ENCODE results near the gene DOCK8. TPM values are rescaled to one million over a fixed set of nuclear protein-coding genes. Genes with fewer than 3 reads are reported as not detected.
"Not testable (repeated sequence)": the region's sequence is repeated elsewhere in the genome, so short reads cannot be mapped to it uniquely, and the experiment has no call there.

Gene DOCK8
- total RNA-seq, 1 donor from 2014 or later: 3.8 TPM

DNA sequence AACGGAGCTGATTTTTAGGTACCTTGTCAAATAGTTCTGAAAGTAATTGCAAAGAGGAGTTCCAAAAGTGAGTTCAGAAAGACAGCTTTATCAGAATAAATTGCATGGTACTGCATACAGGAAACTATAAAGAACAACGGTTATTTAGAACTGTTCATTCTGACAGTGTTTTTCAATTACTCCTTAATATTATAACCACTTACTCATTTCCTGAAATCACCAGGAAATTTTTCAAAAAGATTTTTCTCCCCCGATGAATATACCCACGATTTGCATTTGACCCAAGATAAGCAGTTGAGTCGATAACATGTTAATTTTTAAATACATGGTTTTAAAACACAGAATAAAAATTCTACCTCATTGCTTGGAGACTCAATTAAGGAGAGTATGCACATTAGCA is 9.4 kb downstream of the DOCK8 start:
- Histone ChIP-seq H3K4me3 (ENCODE audit: low read depth, low read length) (no peak overlapping the region), H3K36me3 (ENCODE audit: control insufficient read depth, insufficient read depth, low read length) (no peaks in the 10 kb centered on the region), H3K27me3 (ENCODE audit: control insufficient read depth, insufficient read depth, low read length) (no peaks in the 10 kb centered on the region)
- DNase-seq (ENCODE audit: low read depth): no peak
- TF ChIP-seq, protein P1, sequence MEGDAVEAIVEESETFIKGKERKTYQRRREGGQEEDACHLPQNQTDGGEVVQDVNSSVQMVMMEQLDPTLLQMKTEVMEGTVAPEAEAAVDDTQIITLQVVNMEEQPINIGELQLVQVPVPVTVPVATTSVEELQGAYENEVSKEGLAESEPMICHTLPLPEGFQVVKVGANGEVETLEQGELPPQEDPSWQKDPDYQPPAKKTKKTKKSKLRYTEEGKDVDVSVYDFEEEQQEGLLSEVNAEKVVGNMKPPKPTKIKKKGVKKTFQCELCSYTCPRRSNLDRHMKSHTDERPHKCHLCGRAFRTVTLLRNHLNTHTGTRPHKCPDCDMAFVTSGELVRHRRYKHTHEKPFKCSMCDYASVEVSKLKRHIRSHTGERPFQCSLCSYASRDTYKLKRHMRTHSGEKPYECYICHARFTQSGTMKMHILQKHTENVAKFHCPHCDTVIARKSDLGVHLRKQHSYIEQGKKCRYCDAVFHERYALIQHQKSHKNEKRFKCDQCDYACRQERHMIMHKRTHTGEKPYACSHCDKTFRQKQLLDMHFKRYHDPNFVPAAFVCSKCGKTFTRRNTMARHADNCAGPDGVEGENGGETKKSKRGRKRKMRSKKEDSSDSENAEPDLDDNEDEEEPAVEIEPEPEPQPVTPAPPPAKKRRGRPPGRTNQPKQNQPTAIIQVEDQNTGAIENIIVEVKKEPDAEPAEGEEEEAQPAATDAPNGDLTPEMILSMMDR (IDR thresholded peaks at IDR 0.05; ENCODE audit: insufficient read depth, low read length, poor library complexity, severe bottlenecking): no peak

DNA sequence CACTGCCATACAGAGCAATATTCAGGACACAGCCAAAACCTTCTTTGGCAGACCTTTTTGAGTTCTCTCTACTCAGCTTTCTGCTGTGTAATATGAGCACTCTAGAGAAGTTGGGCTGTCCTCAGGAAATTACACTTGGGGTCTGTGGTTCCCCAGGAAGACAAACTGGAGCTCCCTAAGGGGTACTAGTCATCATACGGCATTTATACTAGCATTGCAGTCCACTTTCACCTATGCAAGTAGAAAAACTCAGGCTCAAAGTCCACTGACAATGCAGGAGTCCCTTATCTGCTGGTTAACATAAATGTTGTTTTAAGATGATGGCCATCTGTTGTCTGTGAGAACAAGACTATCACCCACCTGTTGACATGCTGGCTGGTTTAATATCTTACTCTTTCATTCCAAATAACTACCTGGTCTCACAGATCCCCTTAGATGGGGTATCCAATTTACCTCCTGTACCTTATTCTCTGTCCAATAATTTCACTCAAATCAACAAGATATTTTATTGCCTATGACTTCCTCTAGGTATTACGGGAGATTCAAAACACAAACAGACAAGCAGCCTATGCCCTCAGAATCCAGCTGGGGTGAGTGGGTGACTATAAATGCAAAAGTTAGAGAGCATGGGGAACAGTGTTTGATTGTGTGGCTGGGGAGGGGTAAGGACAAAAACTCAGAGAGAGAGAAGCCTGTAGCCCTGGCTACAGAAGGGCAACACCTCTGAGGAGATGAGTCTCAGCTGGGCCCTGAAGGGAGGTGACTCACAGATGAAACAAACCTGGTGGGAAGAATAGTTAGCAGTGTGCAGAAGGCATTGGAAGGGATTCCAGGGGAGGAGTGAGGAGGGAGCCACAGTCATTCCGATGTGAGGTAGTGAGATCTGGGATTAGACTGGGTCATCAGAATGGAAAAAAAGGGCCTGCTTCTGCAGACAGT is 10.2 kb downstream of the DOCK8 start:
- no peaks in the 10 kb centered on the region for H3K27me3 ChIP-seq (ENCODE audit: control insufficient read depth, insufficient read depth, low read length)
- TF ChIP-seq, protein P1 (IDR thresholded peaks at IDR 0.05; ENCODE audit: insufficient read depth, low read length, poor library complexity, severe bottlenecking): no peak
- H3K36me3 ChIP-seq (ENCODE audit: control insufficient read depth, insufficient read depth, low read length): no peaks in the 10 kb centered on the region
- no peak overlapping the region for H3K4me3 ChIP-seq (ENCODE audit: low read depth, low read length)
- no peak for DNase-seq (ENCODE audit: low read depth)

DNA sequence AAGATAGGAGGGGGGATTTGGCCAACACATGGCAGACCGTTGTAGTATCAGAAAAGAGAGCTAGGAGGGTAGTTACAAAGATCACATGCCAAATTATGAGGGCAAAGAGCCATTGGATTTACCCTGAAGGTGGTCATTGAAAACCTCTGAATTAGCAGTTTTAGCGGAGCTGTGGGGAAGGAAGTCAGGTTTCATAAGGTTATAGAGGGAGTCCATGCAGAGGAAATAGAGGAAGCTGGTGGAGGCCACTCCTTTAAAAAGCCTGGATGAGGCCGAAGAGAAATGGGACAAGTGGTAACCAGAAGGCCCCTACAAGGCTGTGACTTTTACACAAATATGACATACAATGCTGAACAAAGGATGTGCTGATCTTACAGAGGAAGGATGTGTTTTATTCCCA is 13.2 kb downstream of the DOCK8 start:
- H3K4me3 ChIP-seq (ENCODE audit: low read depth, low read length): no peak overlapping the region
- H3K27me3 ChIP-seq (ENCODE audit: control insufficient read depth, insufficient read depth, low read length): no peaks in the 10 kb centered on the region
- TF ChIP-seq, protein P1 (IDR thresholded peaks at IDR 0.05; ENCODE audit: insufficient read depth, low read length, poor library complexity, severe bottlenecking): no peak
- no peak for DNase-seq (ENCODE audit: low read depth)
- no peaks in the 10 kb centered on the region for H3K36me3 ChIP-seq (ENCODE audit: control insufficient read depth, insufficient read depth, low read length)

DNA sequence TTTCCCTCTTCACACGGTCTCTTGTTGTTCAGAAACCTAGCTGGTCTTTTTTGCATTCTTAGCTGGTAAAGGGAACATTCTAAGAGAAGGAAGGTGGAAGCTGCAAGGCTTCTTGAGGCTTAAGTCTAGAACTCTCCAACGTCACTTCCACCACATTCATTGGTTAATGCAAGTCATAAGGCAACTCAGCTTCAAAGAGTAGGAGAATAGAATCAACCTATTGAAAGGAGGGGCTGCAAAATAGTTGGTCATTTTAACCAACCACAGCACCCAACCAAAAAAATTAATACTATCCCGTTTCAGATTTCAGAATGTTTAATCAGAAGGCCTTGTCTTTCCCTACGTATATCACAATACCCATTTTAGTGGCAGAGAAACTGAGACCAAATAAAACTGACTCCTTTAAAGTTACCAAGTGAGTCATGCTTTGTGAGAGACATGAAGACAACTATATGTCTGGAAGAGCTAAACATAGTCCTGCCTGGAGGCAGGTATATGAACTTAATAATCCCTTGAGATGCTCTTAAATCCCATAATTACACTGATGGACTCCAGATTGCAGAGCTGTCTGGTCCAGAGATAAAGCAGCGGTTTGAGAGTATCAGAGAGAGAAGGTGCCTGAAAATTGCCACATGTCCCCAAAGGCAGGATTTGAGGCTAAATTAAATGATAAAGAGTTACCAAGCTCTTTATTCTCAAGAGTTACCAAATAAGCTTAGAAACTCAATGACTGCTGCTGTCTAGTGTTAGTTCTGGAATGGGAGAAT is 14.4 kb downstream of the DOCK8 start:
- H3K36me3 ChIP-seq (ENCODE audit: control insufficient read depth, insufficient read depth, low read length): no peaks in the 10 kb centered on the region
- no peak for DNase-seq (ENCODE audit: low read depth)
- TF ChIP-seq, protein P1 (IDR thresholded peaks at IDR 0.05; ENCODE audit: insufficient read depth, low read length, poor library complexity, severe bottlenecking): no peak
- no peak overlapping the region for H3K4me3 ChIP-seq (ENCODE audit: low read depth, low read length)
- no peaks in the 10 kb centered on the region for H3K27me3 ChIP-seq (ENCODE audit: control insufficient read depth, insufficient read depth, low read length)

DNA sequence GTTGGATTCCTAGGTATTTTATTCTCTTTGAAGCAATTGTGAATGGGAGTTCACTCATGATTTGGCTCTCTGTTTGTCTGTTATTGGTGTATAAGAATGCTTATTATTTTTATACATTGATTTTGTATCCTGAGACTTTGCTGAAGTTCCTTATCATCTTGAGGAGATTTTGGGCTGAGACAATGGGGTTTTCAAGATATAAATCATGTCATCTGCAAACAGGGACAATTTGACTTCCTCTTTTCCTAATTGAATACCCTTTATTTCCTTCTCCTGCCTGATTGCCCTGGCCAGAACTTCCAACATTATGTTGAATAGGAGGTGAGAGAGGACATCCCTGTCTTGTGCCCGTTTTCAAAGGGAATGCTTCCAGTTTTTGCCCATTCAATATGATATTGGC is 17.0 kb downstream of the DOCK8 start:
- not testable (repeated sequence) for H3K36me3 ChIP-seq (ENCODE audit: control insufficient read depth, insufficient read depth, low read length); DNase-seq (ENCODE audit: low read depth); H3K27me3 ChIP-seq (ENCODE audit: control insufficient read depth, insufficient read depth, low read length); H3K4me3 ChIP-seq (ENCODE audit: low read depth, low read length)

DNA sequence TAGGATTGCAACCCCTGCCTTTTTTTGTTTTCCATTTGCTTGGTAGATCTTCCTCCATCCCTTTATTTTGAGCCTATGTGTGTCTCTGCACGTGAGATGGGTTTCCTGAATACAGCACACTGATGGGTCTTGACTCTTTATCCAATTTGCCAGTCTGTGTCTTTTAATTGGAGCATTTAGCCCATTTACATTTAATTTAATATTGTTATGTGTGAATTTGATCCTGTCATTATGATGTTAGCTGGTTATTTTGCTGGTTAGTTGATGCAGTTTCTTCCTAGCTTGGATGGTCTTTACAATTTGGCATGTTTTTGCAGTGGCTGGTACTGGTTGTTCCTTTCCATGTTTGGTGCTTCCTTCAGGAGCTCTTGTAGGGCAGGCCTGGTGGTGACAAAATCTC is 19.0 kb downstream of the DOCK8 start:
- not testable (repeated sequence) for H3K4me3 ChIP-seq (ENCODE audit: low read depth, low read length); H3K27me3 ChIP-seq (ENCODE audit: control insufficient read depth, insufficient read depth, low read length); H3K36me3 ChIP-seq (ENCODE audit: control insufficient read depth, insufficient read depth, low read length); DNase-seq (ENCODE audit: low read depth)
